Measurements from ENCODE around the gene SP5.

DNA sequence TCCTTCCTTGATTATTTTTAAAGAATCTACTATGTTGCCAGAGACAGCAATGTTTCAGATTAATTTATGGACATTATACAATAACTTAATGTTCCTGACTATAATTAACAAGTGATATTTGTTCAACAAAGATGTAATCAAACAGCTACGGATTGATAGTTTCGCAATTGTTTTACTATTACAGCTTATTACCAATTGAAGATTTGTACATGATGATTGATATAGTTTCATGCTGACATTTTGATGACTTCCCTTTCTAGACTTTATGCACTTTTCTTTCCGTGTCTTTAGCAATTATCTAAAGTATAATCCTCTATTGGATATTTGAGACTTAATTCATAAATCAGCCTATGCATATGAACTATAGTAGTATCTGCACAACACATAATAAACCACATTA is 6.5 kb downstream of the SP5 start:
- TF ChIP-seq, protein P1, sequence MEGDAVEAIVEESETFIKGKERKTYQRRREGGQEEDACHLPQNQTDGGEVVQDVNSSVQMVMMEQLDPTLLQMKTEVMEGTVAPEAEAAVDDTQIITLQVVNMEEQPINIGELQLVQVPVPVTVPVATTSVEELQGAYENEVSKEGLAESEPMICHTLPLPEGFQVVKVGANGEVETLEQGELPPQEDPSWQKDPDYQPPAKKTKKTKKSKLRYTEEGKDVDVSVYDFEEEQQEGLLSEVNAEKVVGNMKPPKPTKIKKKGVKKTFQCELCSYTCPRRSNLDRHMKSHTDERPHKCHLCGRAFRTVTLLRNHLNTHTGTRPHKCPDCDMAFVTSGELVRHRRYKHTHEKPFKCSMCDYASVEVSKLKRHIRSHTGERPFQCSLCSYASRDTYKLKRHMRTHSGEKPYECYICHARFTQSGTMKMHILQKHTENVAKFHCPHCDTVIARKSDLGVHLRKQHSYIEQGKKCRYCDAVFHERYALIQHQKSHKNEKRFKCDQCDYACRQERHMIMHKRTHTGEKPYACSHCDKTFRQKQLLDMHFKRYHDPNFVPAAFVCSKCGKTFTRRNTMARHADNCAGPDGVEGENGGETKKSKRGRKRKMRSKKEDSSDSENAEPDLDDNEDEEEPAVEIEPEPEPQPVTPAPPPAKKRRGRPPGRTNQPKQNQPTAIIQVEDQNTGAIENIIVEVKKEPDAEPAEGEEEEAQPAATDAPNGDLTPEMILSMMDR (IDR thresholded peaks at IDR 0.05) = no peak
- TF ChIP-seq, protein P2, sequence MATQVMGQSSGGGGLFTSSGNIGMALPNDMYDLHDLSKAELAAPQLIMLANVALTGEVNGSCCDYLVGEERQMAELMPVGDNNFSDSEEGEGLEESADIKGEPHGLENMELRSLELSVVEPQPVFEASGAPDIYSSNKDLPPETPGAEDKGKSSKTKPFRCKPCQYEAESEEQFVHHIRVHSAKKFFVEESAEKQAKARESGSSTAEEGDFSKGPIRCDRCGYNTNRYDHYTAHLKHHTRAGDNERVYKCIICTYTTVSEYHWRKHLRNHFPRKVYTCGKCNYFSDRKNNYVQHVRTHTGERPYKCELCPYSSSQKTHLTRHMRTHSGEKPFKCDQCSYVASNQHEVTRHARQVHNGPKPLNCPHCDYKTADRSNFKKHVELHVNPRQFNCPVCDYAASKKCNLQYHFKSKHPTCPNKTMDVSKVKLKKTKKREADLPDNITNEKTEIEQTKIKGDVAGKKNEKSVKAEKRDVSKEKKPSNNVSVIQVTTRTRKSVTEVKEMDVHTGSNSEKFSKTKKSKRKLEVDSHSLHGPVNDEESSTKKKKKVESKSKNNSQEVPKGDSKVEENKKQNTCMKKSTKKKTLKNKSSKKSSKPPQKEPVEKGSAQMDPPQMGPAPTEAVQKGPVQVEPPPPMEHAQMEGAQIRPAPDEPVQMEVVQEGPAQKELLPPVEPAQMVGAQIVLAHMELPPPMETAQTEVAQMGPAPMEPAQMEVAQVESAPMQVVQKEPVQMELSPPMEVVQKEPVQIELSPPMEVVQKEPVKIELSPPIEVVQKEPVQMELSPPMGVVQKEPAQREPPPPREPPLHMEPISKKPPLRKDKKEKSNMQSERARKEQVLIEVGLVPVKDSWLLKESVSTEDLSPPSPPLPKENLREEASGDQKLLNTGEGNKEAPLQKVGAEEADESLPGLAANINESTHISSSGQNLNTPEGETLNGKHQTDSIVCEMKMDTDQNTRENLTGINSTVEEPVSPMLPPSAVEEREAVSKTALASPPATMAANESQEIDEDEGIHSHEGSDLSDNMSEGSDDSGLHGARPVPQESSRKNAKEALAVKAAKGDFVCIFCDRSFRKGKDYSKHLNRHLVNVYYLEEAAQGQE (IDR thresholded peaks at IDR 0.05; ENCODE audit: insufficient read depth in 1 of 2, low read depth in 2 of 2, low read length in 1 of 2) = no peak
- TF ChIP-seq POLR2AphosphoS5 (IDR thresholded peaks at IDR 0.05; ENCODE audit: low read depth, low read length) = no peak

Data from Panc1 (cell line).